Naive thymus-derived CD4-positive, alpha-beta T cell (primary cell): Measurements from ENCODE around the gene PEX11A. TPM values are rescaled to one million over a fixed set of nuclear protein-coding genes. Genes with fewer than 3 reads are reported as not detected.
"Not testable (repeated sequence)": the region's sequence is repeated elsewhere in the genome, so short reads cannot be mapped to it uniquely, and the experiment has no call there.

Experiments used
- ATAC-seq: fragments of 150-1000 bp; cut with Tn5 transposase; 2 replicates; pipeline ENCODE4 v1.10.0; 2021; ENCODE audit warnings: mild to moderate bottlenecking, moderate library complexity
- CTCF ChIA-PET: fragments of 350-600 bp; sonication (Branson Sonifier 250); formaldehyde crosslinking; loops from one replicate; lab custom pipeline; 2021; ENCODE audit warnings: antibody characterized with exemption; lab: Charles Lee
- POLR2A ChIA-PET: fragments of 350-600 bp; sonication (Branson Sonifier 250); formaldehyde crosslinking; loops from one replicate; lab custom pipeline; 2021; ENCODE audit warnings: antibody characterized with exemption, inconsistent platforms; lab: Charles Lee
- DNase-seq, 9 donors: peaks; one replicate each; pipeline versions ENCODE4 v3.0.0 to v3.0.0-alpha.2; 2020 to 2022; ENCODE audit warnings: mixed read lengths in 1 of 9
- H3K27ac ChIP-seq: one replicate; pipeline ENCODE4 v1.7.0; 2013; ENCODE audit warnings: mild to moderate bottlenecking, low read depth, low read length, moderate library complexity
- H3K27me3 ChIP-seq, 2 donors: one replicate each; pipeline ENCODE4 v1.7.0; 2013; ENCODE audit warnings: low read length in 2 of 2, mild to moderate bottlenecking in 2 of 2, moderate library complexity in 2 of 2; ENCODE audit not compliant: control insufficient read depth in 2 of 2, insufficient read depth in 2 of 2
- H3K36me3 ChIP-seq, 3 experiments: 1 replicate in 2 of 3; 2 replicates in 1 of 3; pipeline ENCODE4 v1.7.0; 2013; ENCODE audit warnings: low read length in 3 of 3, mild to moderate bottlenecking in 3 of 3, moderate library complexity in 1 of 3; ENCODE audit not compliant: insufficient read depth in 3 of 3, control insufficient read depth in 2 of 3
- H3K4me1 ChIP-seq, 2 donors: one replicate each; pipeline ENCODE4 v1.7.0; 2013; ENCODE audit warnings: low read length in 2 of 2, mild to moderate bottlenecking in 2 of 2, moderate library complexity in 1 of 2; ENCODE audit not compliant: control insufficient read depth in 2 of 2, insufficient read depth in 2 of 2
- H3K4me3 ChIP-seq: 2 replicates; pipeline ENCODE4 v1.7.0; 2013; ENCODE audit warnings: mild to moderate bottlenecking, low read length
- H3K9me3 ChIP-seq, 3 experiments: 1 replicate in 2 of 3; 2 replicates in 1 of 3; pipeline ENCODE4 v1.7.0; 2013; ENCODE audit warnings: low read length in 3 of 3; ENCODE audit not compliant: control insufficient read depth in 2 of 3
- H3K27ac Mint-ChIP-seq, 9 donors: one replicate each; pipeline ENCODE4 v1.8.0; 2020 to 2022; ENCODE audit warnings: mixed read lengths in 9 of 9, mild to moderate bottlenecking in 8 of 9, moderate library complexity in 5 of 9, inconsistent platforms in 2 of 9
- H3K27me3 Mint-ChIP-seq, 5 donors: one replicate each; pipeline ENCODE4 v1.8.0; 2021 to 2022; ENCODE audit warnings: mixed read lengths in 5 of 5, mild to moderate bottlenecking in 1 of 5
- H3K36me3 Mint-ChIP-seq, 5 donors: one replicate each; pipeline ENCODE4 v1.8.0; 2020 to 2022; ENCODE audit warnings: mixed read lengths in 5 of 5, mild to moderate bottlenecking in 3 of 5, inconsistent platforms in 1 of 5
- H3K4me1 Mint-ChIP-seq, 7 donors: one replicate each; pipeline ENCODE4 v1.8.0; 2020 to 2022; ENCODE audit warnings: mixed read lengths in 7 of 7, mild to moderate bottlenecking in 3 of 7, inconsistent platforms in 1 of 7
- H3K4me3 Mint-ChIP-seq, 10 donors: one replicate each; pipeline ENCODE4 v1.8.0; 2020 to 2022; ENCODE audit warnings: mild to moderate bottlenecking in 10 of 10, mixed read lengths in 10 of 10, moderate library complexity in 6 of 10, inconsistent platforms in 2 of 10
- H3K9me3 Mint-ChIP-seq, 11 donors: one replicate each; pipeline ENCODE4 v1.8.0; 2020 to 2022; ENCODE audit warnings: mixed read lengths in 11 of 11, mild to moderate bottlenecking in 4 of 11, inconsistent platforms in 1 of 11, moderate library complexity in 1 of 11
- intact Hi-C, 2 donors: fragments of 100-400 bp; cut with micrococcal nuclease; formaldehyde crosslinking; loops; one replicate each; pipeline ENCODE4 v1.15.1; 2023
- polyA plus RNA-seq, 2 donors: library from polyadenylated mRNA; unstranded; fragments of 300-500 nt; fragmentation: Illumina TruSeq; gene quantifications; one replicate each; pipeline ENCODE4 v1.2.3, GENCODE V29; 2021
- total RNA-seq, 6 experiments: library from RNA in 5 of 6; stranded (reverse) in 5 of 6; gene quantifications; 1 replicate in 5 of 6; 2 replicates in 1 of 6; pipeline ENCODE4 v1.2.3 and lab custom pipeline; 2021 to 2026

PEX11A gene
- total and polyA plus RNA-seq, 7 experiments from 2014 or later: 0.92 to 4.6 (median 2.0) TPM

DNA sequence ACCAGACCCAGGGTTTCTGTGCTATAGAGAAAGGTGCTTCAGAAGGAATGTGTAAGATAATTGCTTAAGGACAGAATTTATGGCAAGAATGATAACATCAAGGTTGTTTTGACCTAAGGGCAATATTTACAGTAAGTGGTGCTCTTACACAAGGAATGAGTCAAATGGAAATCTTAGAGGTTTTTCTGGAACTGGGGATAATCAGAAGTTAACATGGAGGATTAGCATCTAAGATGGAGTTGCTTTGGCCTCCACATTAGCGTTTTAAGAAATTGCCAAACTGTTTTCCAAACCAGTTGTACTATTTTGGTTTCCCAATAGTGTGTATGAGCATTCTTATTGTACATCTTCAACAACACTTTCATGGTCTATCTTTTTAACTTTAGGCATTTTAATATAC is 3.1 kb upstream of the PEX11A start:
- Histone ChIP-seq H3K27ac (no peak overlapping the region), H3K27me3 (no peaks in the 10 kb centered on the region), H3K36me3 (no peaks in the 10 kb centered on the region), H3K4me3 (no peak overlapping the region), H3K9me3 (no peaks in the 10 kb centered on the region), H3K4me1 (peaks cover 0 to 3% of the 10 kb centered on the region in 2 donors)
- ChIA-PET CTCF (no interaction called here), POLR2A (no interaction called here)
- Mint-ChIP-seq H3K4me1 (peaks cover 12 to 21% (median 14%) of the 10 kb centered on the region in 7 donors), H3K36me3 (no peaks in the 10 kb centered on the region), H3K9me3 (peaks cover 0 to 4% (median 0%) of the 10 kb centered on the region in 11 donors), H3K4me3 (no peak overlapping the region), H3K27me3 (peaks cover 0 to 23% (median 4%) of the 10 kb centered on the region in 5 donors), H3K27ac (no peak overlapping the region)
- DNase-seq (no peak), ATAC-seq (no peak)
- intact Hi-C loops: no loop called here

DNA sequence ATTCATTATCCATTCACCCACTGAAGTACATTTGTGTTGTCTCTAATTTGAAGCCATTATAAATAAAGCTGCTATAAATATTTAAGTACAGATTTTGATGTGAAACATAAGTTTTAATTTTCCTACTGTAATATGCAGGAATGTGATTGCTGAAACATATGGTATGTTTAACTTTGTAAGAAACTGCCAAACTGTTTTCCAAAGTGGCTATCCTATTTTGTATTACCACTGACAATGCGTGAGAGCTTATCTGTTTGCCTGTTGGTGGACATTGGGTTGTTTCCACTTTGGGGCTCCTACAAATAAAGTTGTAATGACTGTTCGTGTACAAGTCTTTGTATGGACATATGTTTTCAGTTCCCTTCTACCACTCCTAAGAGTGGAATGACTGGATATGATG is 2.5 kb upstream of the PEX11A start:
- H3K27me3 ChIP-seq: no peaks in the 10 kb centered on the region
- Mint-ChIP-seq H3K4me3 (no peak overlapping the region), H3K27ac (no peak overlapping the region), H3K27me3 (peaks cover 0 to 23% (median 4%) of the 10 kb centered on the region in 5 donors), H3K4me1 (peaks cover 12 to 21% (median 14%) of the 10 kb centered on the region in 7 donors), H3K9me3 (peaks cover 0 to 4% (median 0%) of the 10 kb centered on the region in 11 donors), H3K36me3 (peaks cover 0 to under 1% (median 0%) of the 10 kb centered on the region in 5 donors)
- intact Hi-C loops: no loop called here
- no peak for ATAC-seq
- POLR2A ChIA-PET: no interaction called here
- no peak overlapping the region for H3K4me3 ChIP-seq
- H3K9me3 ChIP-seq: no peaks in the 10 kb centered on the region
- DNase-seq: no peak
- CTCF ChIA-PET: no interaction called here
- no peak overlapping the region for H3K27ac ChIP-seq
- H3K4me1 ChIP-seq: peaks cover 0 to 3% of the 10 kb centered on the region in 2 donors
- no peaks in the 10 kb centered on the region for H3K36me3 ChIP-seq

DNA sequence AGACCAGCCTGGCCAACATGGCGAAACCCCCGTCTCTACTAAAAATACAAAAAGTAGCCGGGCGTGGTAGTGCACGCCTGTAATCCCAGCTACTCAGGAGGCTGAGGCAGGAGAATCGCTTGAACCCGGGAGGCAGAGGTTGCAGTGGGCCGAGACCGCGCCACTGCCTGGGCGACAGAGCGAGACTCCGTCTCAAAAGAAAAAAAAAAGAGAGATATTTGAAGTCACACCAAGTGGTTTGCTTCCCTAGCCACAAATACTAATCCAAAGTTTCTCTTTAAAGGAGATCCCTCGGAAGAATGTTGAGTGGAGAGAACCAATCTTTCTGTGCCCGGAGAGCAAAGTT is 651 bp downstream of the PEX11A start:
- H3K36me3 ChIP-seq, CTCF ChIA-PET, H3K27me3 ChIP-seq, ATAC-seq, H3K9me3 Mint-ChIP-seq, POLR2A ChIA-PET, H3K27me3 Mint-ChIP-seq, H3K9me3 ChIP-seq, H3K4me1 ChIP-seq, DNase-seq: not testable (repeated sequence)
- intact Hi-C loops: loop anchor here (1.0 to 2.0 kb wide), 4 partner anchors 115 to 204 kb away; partner anchors contain the start of genes TICRR (in 2 of the 2) and AP3S2 (in 1 of the 2)
- peak overlapping the region; percentile 56 for H3K27ac ChIP-seq
- Mint-ChIP-seq H3K27ac (peak overlapping the region in 8 of 9 donors; percentile 14 to 92 (median 84)), H3K4me1 (peaks cover 13 to 24% (median 15%) of the 10 kb centered on the region in 7 donors), H3K36me3 (peaks cover 0 to 14% (median 5%) of the 10 kb centered on the region in 5 donors), H3K4me3 (peak overlapping the region; percentile 78 to 94 (median 92))
- peak overlapping the region; percentile 92 for H3K4me3 ChIP-seq

DNA sequence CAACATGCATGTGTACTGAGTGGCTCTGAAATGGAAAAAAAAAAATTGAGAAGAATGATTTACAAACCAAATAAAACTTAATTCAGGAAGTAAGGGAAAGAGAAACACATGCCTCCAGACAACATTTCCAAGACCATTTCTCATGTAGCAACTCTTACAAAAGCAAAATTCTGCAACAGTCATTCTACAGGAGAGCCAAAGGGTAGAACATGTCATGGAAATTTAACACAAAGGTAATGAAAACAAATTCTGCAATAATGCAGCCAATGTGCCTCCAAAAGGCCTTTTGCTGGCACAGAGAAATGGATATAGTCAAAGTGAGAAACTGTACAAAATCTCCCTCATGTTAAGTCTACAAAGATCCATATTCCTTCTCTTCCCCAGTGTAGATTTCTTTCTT is 4.0 kb downstream of the PEX11A start:
- no peaks in the 10 kb centered on the region for H3K27me3 ChIP-seq
- POLR2A ChIA-PET: no interaction called here

DNA sequence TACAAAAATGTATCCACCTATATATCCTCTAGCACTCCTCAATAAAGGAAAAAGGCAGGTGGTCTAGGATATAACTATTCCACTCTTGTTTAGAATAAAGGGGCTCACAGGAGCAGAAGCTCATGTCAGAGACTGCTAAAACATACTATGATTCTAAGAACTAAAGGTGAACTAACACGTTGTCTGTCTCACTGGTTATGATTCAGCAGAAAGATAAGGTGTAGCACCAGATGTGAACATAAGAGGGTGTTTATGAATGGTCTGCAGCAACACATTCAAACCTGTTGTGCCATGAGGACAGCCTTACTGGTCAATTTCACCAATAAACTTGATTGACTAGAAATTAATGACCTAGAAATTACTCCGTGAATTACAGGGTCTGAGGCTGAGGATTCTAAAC is 4.6 kb downstream of the PEX11A start:
- intact Hi-C loops: no loop called here
- no peak overlapping the region for H3K27ac Mint-ChIP-seq
- H3K4me3 ChIP-seq: no peak overlapping the region
- peaks cover 0 to 1% (median 0%) of the 10 kb centered on the region in 5 donors for H3K27me3 Mint-ChIP-seq
- no peak for DNase-seq
- no peaks in the 10 kb centered on the region for H3K9me3 ChIP-seq
- ChIA-PET POLR2A (no interaction called here), CTCF (no interaction called here)
- peaks cover 0 to 4% (median 0%) of the 10 kb centered on the region in 3 experiments for H3K36me3 ChIP-seq
- H3K4me1 ChIP-seq: peaks cover 0 to 3% of the 10 kb centered on the region in 2 donors
- ATAC-seq: no peak
- no peak overlapping the region for H3K4me3 Mint-ChIP-seq
- H3K4me1 Mint-ChIP-seq: peaks cover 9 to 21% (median 13%) of the 10 kb centered on the region in 7 donors
- peaks cover 0 to 43% (median 22%) of the 10 kb centered on the region in 5 donors for H3K36me3 Mint-ChIP-seq
- no peaks in the 10 kb centered on the region for H3K27me3 ChIP-seq
- H3K9me3 Mint-ChIP-seq: peaks cover 0 to 2% (median 0%) of the 10 kb centered on the region in 11 donors
- H3K27ac ChIP-seq: no peak overlapping the region

More for the DNA sequence above, 4.0 kb downstream of the PEX11A start:
- H3K36me3 ChIP-seq: peaks cover 0 to 4% (median 0%) of the 10 kb centered on the region in 3 experiments
- Mint-ChIP-seq H3K27ac (no peak overlapping the region), H3K4me1 (peaks cover 11 to 24% (median 15%) of the 10 kb centered on the region in 7 donors), H3K4me3 (peak overlapping the region in 1 of 10 donors; percentile 20), H3K36me3 (peaks cover 0 to 39% (median 22%) of the 10 kb centered on the region in 5 donors), H3K9me3 (peaks cover 0 to 4% (median 0%) of the 10 kb centered on the region in 11 donors), H3K27me3 (peaks cover 0 to 1% (median 0%) of the 10 kb centered on the region in 5 donors)
- no peak overlapping the region for H3K4me3 ChIP-seq
- DNase-seq (no peak), ATAC-seq (no peak)
- no peak overlapping the region for H3K27ac ChIP-seq
- CTCF ChIA-PET: no interaction called here
- peaks cover 0 to 3% of the 10 kb centered on the region in 2 donors for H3K4me1 ChIP-seq
- intact Hi-C loops: no loop called here
- no peaks in the 10 kb centered on the region for H3K9me3 ChIP-seq

DNA sequence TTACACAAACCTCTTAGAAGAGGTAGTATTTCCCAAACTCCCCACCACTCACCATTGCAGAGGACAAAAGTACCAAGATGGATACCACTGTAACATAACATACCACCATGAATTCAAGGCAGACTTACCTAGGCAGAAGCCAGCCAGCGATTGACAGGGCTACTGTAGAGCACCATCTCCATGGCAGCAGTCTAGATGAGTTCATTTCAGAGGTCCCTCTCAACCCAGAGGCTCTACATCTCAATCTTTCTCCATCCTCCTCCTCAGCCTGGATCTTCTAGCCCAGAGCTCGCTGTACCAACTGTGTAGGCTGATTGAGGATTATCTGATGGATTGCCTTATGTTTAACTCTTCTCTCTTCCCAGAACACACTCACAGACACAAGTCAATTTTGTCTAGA is 9.4 kb downstream of the PEX11A start:
- Histone ChIP-seq H3K9me3 (no peaks in the 10 kb centered on the region), H3K27ac (no peak overlapping the region), H3K4me1 (no peaks in the 10 kb centered on the region), H3K27me3 (no peaks in the 10 kb centered on the region), H3K4me3 (no peak overlapping the region), H3K36me3 (peaks cover 0 to 4% (median 0%) of the 10 kb centered on the region in 3 experiments)
- ChIA-PET CTCF (no interaction called here), POLR2A (no interaction called here)
- no peaks in the 10 kb centered on the region for H3K4me1 Mint-ChIP-seq
- H3K4me3 Mint-ChIP-seq: no peak overlapping the region
- intact Hi-C loops: no loop called here
- H3K27me3 Mint-ChIP-seq: peaks cover 0 to 4% (median 0%) of the 10 kb centered on the region in 5 donors
- ATAC-seq (no peak), DNase-seq (no peak)
- H3K36me3 Mint-ChIP-seq: peaks cover 0 to 34% (median 22%) of the 10 kb centered on the region in 5 donors
- no peak overlapping the region for H3K27ac Mint-ChIP-seq
- no peaks in the 10 kb centered on the region for H3K9me3 Mint-ChIP-seq

DNA sequence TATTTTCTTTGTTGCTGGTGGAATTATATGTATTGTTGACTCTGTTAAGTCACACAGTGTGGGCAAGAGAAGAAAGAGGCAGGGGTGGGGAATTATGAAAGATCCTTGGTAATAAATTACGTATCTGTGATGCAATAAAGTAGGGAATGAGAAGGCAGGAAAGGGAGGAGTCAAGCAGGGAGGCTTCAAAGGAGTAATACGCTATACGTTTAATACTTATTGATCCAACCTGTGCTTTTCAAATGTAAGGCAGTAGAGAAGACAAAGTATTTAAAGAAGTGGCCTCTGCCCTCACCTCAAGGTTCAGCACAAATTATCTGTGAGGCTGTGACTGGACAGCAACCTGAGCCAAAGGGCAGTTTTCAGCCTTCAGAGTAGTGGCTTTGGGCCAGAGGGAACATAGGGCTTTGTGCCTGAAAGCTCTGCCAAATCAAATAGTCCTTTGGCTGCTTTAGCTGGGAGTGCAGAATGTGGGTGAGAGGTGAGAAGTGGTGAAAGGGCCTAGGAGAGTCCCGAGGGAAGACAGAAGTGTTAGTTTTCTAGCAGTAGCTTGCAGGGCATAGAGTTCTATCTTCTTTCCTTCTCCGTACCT is 10.2 kb downstream of the PEX11A start:
- intact Hi-C loops: no loop called here
- no peak for ATAC-seq
- Mint-ChIP-seq H3K36me3 (peaks cover 0 to 31% (median 19%) of the 10 kb centered on the region in 5 donors), H3K4me1 (no peaks in the 10 kb centered on the region), H3K4me3 (no peak overlapping the region), H3K9me3 (no peaks in the 10 kb centered on the region), H3K27ac (no peak overlapping the region), H3K27me3 (peaks cover 0 to 4% (median 0%) of the 10 kb centered on the region in 5 donors)
- H3K4me3 ChIP-seq: no peak overlapping the region
- no peaks in the 10 kb centered on the region for H3K27me3 ChIP-seq
- ChIA-PET POLR2A (no interaction called here), CTCF (no interaction called here)
- no peaks in the 10 kb centered on the region for H3K9me3 ChIP-seq
- DNase-seq: no peak
- H3K27ac ChIP-seq: no peak overlapping the region
- peaks cover 0 to 4% (median 0%) of the 10 kb centered on the region in 3 experiments for H3K36me3 ChIP-seq
- no peaks in the 10 kb centered on the region for H3K4me1 ChIP-seq
